Measurements from ENCODE around the gene MPRIP.

- TF ChIP-seq CTCF (conservative IDR thresholded peaks at IDR 0.05; ENCODE audit: low read depth, low read length) (no peak), EZH2phosphoT487 (IDR thresholded peaks at IDR 0.05; ENCODE audit: borderline replicate concordance, low read length) (no peak), EZH2 (IDR thresholded peaks at IDR 0.05; ENCODE audit: low read length, unreplicated experiment) (no peak)
Observed at GRCh38 chr17:17021194-17021863, 20.9 kb upstream of the MPRIP start.
